GM12874 (cell line): Measurements from ENCODE around the gene NFE2L3.

Experiments
- CTCF ChIP-seq: IDR thresholded peaks from 2 replicates; pipeline ENCODE4 v1.5.1; 2011; ENCODE audit warnings: low read depth, mild to moderate bottlenecking, control low read depth, low read length, moderate library complexity; ENCODE audit not compliant: insufficient read depth

NFE2L3 gene

GRCh38 chr7:26157520-26158105 is 5.6 kb downstream of the NFE2L3 start:
- no peak for TF ChIP-seq CTCF

- TF ChIP-seq CTCF = no peak
These were observed 7.2 kb downstream of the NFE2L3 start for GRCh38 chr7:26159243-26159642.

GRCh38 chr7:26160896-26161295 is 8.9 kb downstream of the NFE2L3 start:
- TF ChIP-seq CTCF = no peak

- TF ChIP-seq CTCF = no peak
These were observed 10.4 kb downstream of the NFE2L3 start for GRCh38 chr7:26162431-26162830.

GRCh38 chr7:26165950-26166683 is 14.1 kb downstream of the NFE2L3 start:
- no peak for TF ChIP-seq CTCF

- TF ChIP-seq CTCF = no peak
These were observed 14.8 kb downstream of the NFE2L3 start for GRCh38 chr7:26166684-26167266.

- TF ChIP-seq CTCF = no peak
These were observed 15.4 kb downstream of the NFE2L3 start for GRCh38 chr7:26167303-26167934.
